Measurements from ENCODE around the gene CKAP2L. TPM values are rescaled to one million over a fixed set of nuclear protein-coding genes. Genes with fewer than 3 reads are reported as not detected.

Gene CKAP2L
- total and polyA plus RNA-seq, 10 of the 15 experiments (the other 5 are each of a cell fraction or from before 2014, with no cell fraction given), result 10.5 to 37.4 (median 20.2) TPM

GRCh38 chr2:112794131-112794733, 29.8 kb upstream of the CKAP2L start (continued):
- TF ChIP-seq, protein P1, sequence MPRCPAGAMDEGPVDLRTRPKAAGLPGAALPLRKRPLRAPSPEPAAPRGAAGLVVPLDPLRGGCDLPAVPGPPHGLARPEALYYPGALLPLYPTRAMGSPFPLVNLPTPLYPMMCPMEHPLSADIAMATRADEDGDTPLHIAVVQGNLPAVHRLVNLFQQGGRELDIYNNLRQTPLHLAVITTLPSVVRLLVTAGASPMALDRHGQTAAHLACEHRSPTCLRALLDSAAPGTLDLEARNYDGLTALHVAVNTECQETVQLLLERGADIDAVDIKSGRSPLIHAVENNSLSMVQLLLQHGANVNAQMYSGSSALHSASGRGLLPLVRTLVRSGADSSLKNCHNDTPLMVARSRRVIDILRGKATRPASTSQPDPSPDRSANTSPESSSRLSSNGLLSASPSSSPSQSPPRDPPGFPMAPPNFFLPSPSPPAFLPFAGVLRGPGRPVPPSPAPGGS (IDR thresholded peaks at IDR 0.05; ENCODE audit: borderline replicate concordance, insufficient read depth, low read depth, low read length, poor library complexity, severe bottlenecking), result no peak
- TF ChIP-seq CEBPB (IDR thresholded peaks at IDR 0.05; ENCODE audit: borderline replicate concordance in 1 of 2, low read depth in 2 of 2, low read length in 2 of 2) (peak in 1 of 2 experiments; percentile 88; a peak in 1 of 4 replicates), FOXM1 (IDR thresholded peaks at IDR 0.05; ENCODE audit: low read depth, low read length) (no peak), RELA (IDR thresholded peaks at IDR 0.05; ENCODE audit: borderline replicate concordance, partially characterized antibody) (no peak), E2F8 (IDR thresholded peaks at IDR 0.05; ENCODE audit: low read depth, partially characterized antibody) (no peak), STAT1 (conservative IDR thresholded peaks at IDR 0.05) (no peak), SUPT20H (IDR thresholded peaks at IDR 0.05; ENCODE audit: borderline replicate concordance, control insufficient read depth, low read depth, low read length) (no peak), SPI1 (IDR thresholded peaks at IDR 0.05; ENCODE audit: borderline replicate concordance, insufficient read depth, low read depth, low read length) (peak; percentile 78; the same call in 1 of the 2 replicates), TCF3 (IDR thresholded peaks at IDR 0.05; ENCODE audit: borderline replicate concordance, insufficient read depth, low read depth, low read length) (no peak)
- TF ChIP-seq, protein P2, sequence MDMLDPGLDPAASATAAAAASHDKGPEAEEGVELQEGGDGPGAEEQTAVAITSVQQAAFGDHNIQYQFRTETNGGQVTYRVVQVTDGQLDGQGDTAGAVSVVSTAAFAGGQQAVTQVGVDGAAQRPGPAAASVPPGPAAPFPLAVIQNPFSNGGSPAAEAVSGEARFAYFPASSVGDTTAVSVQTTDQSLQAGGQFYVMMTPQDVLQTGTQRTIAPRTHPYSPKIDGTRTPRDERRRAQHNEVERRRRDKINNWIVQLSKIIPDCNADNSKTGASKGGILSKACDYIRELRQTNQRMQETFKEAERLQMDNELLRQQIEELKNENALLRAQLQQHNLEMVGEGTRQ (IDR thresholded peaks at IDR 0.05; ENCODE audit: borderline replicate concordance, low read depth, low read length), result no peak; the same call in 1 of the 2 replicates
- TF ChIP-seq, protein P3, sequence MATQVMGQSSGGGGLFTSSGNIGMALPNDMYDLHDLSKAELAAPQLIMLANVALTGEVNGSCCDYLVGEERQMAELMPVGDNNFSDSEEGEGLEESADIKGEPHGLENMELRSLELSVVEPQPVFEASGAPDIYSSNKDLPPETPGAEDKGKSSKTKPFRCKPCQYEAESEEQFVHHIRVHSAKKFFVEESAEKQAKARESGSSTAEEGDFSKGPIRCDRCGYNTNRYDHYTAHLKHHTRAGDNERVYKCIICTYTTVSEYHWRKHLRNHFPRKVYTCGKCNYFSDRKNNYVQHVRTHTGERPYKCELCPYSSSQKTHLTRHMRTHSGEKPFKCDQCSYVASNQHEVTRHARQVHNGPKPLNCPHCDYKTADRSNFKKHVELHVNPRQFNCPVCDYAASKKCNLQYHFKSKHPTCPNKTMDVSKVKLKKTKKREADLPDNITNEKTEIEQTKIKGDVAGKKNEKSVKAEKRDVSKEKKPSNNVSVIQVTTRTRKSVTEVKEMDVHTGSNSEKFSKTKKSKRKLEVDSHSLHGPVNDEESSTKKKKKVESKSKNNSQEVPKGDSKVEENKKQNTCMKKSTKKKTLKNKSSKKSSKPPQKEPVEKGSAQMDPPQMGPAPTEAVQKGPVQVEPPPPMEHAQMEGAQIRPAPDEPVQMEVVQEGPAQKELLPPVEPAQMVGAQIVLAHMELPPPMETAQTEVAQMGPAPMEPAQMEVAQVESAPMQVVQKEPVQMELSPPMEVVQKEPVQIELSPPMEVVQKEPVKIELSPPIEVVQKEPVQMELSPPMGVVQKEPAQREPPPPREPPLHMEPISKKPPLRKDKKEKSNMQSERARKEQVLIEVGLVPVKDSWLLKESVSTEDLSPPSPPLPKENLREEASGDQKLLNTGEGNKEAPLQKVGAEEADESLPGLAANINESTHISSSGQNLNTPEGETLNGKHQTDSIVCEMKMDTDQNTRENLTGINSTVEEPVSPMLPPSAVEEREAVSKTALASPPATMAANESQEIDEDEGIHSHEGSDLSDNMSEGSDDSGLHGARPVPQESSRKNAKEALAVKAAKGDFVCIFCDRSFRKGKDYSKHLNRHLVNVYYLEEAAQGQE (IDR thresholded peaks at IDR 0.05; ENCODE audit: low read depth, low read length), result no peak
